IPS-NIHi7 (cell line): ENCODE results near the gene GLTP.

Source experiments
- DNase-seq: peaks from one replicate; pipeline ENCODE4 v3.0.0; 2012; ENCODE audit warnings: mixed read lengths; ENCODE audit errors: extremely low spot score

The GLTP gene

GRCh38 chr12:109842021-109842420, 38.3 kb downstream of the GLTP start:
- DNase-seq = no peak

GRCh38 chr12:109841356-109841755, 39.0 kb downstream of the GLTP start:
- no peak for DNase-seq

DNA sequence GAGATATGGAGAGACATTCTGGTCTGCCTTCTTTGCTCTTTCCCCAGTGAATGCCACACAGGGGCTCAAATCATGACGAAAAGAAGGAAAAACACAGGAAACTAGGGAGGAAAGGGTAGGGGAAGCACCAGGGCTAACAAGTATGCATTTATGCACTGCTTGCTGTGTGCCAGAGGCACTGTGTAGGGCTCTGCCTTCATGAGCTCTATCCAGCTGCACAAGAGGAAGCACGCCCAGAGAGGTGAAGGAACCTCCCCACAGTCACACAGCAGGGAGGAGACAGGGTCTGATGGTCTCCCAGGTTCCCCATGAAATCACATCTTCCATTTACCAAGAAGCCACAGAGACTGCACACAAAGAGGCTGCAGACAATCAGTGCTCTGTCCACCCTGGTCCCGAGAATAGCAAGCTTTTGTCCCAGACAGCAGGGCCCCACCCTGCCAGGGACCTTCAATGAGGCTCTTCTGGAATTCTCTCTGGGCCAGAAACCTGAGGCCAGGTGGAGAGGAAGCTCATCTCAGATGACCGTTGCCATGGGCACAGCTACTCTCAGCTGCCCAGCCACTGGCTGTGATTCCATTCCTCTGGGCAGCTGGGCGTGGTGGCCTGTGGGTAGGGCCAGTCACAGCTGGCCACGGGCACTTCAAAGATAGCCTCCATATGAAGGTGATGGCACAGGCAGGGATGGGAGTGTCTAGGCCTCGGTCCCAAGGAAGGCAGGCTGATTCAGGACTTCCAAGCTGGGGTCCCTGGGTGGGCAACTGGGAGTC, 39.9 kb downstream of the GLTP start:
- DNase-seq = no peak

DNA sequence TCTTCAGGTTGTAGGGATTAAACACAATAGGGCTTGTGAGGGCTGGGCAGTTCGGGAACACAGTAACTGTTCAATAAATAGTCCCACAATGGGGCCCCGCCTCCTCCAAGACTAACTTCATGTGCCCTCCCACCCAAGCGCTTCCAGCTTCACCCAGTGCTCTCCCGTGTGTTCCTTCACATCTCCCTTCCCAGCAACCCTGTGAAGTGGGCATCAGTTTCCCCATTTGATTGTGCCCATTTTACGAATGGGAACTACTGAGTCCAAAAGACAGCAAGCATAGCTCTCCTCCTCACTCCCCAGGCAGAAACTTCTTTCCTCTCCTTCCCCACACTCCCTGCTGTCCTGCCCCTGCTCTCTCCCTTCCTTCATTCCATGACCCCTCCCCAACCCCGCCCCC, 40.9 kb downstream of the GLTP start:
- no peak for DNase-seq

GRCh38 chr12:109836916-109837315, 43.4 kb downstream of the GLTP start:
- DNase-seq = no peak

GRCh38 chr12:109835827-109836226, 44.5 kb downstream of the GLTP start:
- DNase-seq = no peak

DNA sequence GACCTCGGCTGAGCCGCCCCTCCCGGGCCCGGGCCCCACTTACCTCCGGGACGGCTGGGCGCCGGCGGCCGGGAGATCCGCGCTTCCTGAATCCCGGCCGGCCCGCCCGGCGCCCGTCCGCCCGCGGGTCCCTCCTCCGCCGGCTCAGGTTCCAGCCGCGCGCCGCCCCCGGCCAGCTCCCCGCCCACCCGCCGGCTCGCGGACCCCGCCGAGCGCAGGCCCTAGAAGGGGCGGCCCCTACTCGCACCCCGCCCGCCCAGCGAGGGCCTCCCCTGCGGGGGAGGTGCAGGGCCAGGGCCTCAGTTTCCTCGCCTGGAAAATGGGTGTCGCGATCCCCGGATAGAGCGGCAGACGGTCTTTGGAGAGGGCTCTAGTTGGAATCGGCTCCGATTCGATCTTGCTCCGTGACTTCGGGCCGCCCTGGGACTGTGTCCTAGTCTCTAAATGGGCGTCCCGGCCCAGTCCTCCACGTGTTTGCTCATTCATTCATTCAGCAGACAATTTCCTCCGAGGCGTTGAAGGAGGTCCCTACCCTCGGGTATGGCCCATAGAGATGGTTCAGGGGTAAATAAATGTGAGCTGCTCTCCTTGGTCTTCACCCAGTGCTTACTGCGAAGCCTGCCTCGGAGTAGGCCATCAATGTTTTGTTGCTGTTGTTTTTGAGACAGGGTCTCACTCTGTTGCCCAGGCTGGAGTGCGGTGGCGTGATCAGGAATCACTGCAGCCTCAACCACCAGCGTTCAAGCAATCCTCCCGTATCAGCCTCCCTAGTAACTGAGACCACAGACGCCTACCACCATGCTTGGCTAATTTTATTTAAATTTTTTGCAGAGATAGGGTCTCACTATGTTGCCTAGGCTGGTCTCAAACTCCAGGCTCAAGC, 46.8 kb downstream of the GLTP start, which contains the start of gene TRPV4:
Gene TRPV4 (minus strand): TSS at position 92 of the 883 bp plus-strand sequence. CDS start 18,602 bp downstream, outside the sequence.
- DNase-seq = peak; percentile 89

GRCh38 chr12:109832541-109833306, 47.6 kb downstream of the GLTP start:
- no peak for DNase-seq

DNA sequence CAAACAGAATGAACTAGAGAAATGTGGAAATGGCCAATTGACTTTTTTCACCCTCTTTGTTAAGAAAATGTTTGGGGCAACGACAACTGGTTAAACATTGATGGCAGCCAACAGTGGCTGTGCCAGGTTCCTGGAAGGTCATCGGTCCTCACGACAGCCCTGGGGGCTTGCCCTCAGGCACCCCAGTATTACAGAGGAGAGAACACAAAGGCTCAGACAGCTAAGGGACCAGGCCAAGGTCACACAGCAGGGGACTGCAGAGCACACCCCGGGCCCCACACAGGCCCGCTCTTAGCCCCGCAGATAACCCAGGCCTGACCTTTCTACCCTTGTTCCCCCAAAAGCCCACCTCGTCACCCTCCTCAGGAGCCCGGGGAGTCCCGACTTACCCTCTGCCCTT, 48.4 kb downstream of the GLTP start:
- no peak for DNase-seq

GRCh38 chr12:109831365-109831764, 49.0 kb downstream of the GLTP start:
- no peak for DNase-seq

- no peak for DNase-seq
These were observed 49.6 kb downstream of the GLTP start for GRCh38 chr12:109830718-109831117.

DNA sequence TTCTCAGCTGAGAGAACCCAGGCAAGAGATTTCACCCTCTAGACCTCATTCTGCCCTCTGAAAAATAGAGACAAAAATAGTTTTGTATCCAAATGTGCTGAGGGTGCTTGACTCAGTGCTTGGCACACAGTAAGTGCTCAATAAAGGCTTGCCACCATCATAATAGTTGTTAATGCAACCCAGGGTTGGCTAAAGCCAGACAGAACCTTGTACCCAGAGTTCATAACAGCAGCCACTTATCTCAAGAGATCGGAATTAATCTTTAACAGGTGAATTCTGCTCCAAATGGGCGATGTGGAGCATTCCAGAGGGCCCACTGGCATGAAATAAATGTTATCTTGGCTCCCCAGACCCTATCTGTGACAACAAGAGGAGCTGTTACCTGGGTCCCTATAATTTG, 50.1 kb downstream of the GLTP start:
- DNase-seq = no peak

GRCh38 chr12:109829667-109830066, 50.7 kb downstream of the GLTP start:
- no peak for DNase-seq

GRCh38 chr12:109828754-109829511, 51.4 kb downstream of the GLTP start:
- DNase-seq = no peak

- DNase-seq = no peak
These were observed 52.5 kb downstream of the GLTP start for GRCh38 chr12:109827566-109828550.

DNA sequence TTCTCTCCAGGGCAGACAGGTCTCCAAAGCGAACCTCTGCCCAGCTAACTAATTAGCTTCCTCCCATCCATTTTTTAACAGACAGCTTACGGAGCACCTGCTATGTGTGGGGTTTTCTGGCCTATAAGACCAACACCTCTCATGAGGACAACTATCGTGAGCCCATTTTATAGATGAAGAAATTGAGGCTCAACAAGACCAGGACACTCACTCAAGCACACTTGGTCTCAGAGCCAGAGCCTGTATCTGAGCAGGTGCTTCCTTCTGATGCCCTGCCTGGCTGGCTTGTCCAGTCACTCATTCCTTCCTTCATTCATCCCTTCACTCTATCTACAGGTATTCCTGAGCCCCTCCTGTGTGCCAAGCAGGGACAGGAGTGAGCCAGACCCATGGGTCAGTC, 53.3 kb downstream of the GLTP start:
- no peak for DNase-seq

DNA sequence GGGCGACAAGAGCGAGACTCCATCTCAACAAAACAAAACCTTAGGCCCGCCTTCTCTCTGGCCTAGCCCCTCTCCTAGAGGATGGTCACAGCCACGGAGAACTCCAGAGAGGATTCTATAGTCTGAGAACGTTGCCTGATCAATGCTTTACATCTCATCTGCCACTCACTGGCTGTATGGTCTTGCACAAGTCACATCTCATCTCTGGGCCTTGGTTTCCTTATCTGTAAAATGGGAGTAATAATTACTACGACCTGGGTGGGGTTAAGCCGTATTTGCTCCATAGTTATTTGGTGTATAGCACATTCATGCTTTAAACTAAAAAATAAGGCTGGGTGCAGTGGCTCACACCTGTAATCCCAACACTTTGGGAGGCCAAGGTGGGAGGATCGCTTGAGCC, 55.6 kb downstream of the GLTP start:
- DNase-seq = no peak

DNA sequence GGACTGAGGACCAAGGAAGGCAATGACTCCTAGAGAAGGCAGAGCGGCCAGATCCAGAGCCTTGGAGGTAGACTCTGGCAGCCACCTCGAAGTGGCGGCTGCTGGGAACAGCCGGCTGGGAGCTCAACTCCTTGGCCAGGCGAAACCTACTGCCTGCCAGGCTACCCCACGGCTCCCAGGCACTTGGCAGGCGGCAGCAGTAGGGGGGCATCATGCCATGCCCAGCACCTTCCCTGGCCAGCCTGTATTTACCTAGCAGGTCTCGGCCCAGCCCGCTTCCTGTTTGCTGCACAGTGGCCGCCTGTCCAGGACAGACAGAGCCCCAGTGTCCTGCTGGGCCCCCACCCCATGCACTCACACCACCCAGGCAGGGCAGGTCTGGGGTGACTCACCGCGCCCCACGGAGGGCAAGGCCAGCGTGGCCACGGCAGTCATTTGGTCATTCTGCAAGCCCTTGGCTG, 57.4 kb downstream of the GLTP start:
- DNase-seq = no peak

- no peak for DNase-seq
These were observed 57.9 kb downstream of the GLTP start for GRCh38 chr12:109822416-109822815.

DNA sequence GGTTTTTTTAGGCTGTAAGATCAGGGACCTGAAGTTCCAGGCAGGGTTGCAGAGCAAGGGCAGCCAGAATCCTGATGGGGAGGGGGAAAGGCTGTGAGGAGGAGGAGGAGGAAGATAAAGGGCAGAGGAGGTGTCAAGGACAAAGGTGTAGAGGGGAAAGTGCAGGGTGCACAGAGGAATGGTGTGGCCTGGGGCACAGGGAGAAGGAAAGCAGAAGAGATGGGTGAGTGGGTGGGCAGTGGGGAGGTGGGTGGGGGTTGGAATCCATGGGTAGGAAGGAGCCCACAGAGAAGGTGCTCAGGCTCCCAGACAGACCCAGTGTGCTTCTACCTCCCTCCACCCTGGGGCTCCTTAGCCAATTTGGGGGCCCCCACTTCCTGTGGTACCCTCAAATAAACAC, 58.4 kb downstream of the GLTP start:
- DNase-seq = no peak
